Lung (tissue), 12 donors: ENCODE measurements around the gene GRAMD1A. TPM values are rescaled to one million over a fixed set of nuclear protein-coding genes. Genes with fewer than 3 reads are reported as not detected.
"Not testable (repeated sequence)": the region's sequence is repeated elsewhere in the genome, so short reads cannot be mapped to it uniquely, and the experiment has no call there.

Experiments
- ATAC-seq: fragments of 200-7000 bp; cut with Tn5 transposase; one replicate; pipeline ENCODE4 v1.9.1; 2020; ENCODE audit warnings: moderate number of reproducible peaks; ENCODE audit not compliant: insufficient read depth, low FRiP score
- DNase-seq, 3 donors: peaks; one replicate each; pipeline ENCODE4 v3.0.0-alpha.2; 2013 to 2017
- H3K27ac ChIP-seq, 2 donors: one replicate each; pipeline ENCODE4 v1.5.1; 2013; ENCODE audit warnings: mild to moderate bottlenecking in 2 of 2, moderate library complexity in 2 of 2, control low read depth in 1 of 2, inconsistent platforms in 1 of 2, low read depth in 1 of 2, low read length in 1 of 2
- H3K27me3 ChIP-seq, 3 donors: one replicate each; pipeline ENCODE4 v1.5.1; 2013; ENCODE audit warnings: low read length in 2 of 3; ENCODE audit not compliant: control insufficient read depth in 3 of 3, insufficient read depth in 3 of 3
- H3K36me3 ChIP-seq, 4 donors: one replicate each; pipeline ENCODE4 v1.5.1; 2013; ENCODE audit warnings: low read length in 4 of 4, mild to moderate bottlenecking in 1 of 4, moderate library complexity in 1 of 4; ENCODE audit not compliant: control insufficient read depth in 4 of 4, insufficient read depth in 4 of 4
- H3K4me1 ChIP-seq, 5 donors: one replicate each; pipeline ENCODE4 v1.5.1; 2013; ENCODE audit warnings: low read length in 5 of 5, mild to moderate bottlenecking in 2 of 5, moderate library complexity in 1 of 5; ENCODE audit not compliant: control insufficient read depth in 5 of 5, insufficient read depth in 5 of 5
- H3K4me3 ChIP-seq: one replicate; pipeline ENCODE4 v1.5.1; 2013; ENCODE audit warnings: mild to moderate bottlenecking, control low read depth, moderate library complexity
- H3K9ac ChIP-seq, 2 donors: one replicate each; pipeline ENCODE4 v1.5.1; 2013; ENCODE audit warnings: low read length in 2 of 2, control low read depth in 1 of 2; ENCODE audit not compliant: insufficient read depth in 1 of 2
- H3K9me3 ChIP-seq, 4 donors: one replicate each; pipeline ENCODE4 v1.5.1; 2013; ENCODE audit warnings: low read length in 3 of 4, mild to moderate bottlenecking in 1 of 4, moderate library complexity in 1 of 4; ENCODE audit not compliant: control insufficient read depth in 4 of 4, insufficient read depth in 3 of 4
- CTCF ChIP-seq: IDR thresholded peaks from 2 replicates; pipeline ENCODE4 v1.5.1; 2012; ENCODE audit warnings: mild to moderate bottlenecking; ENCODE audit errors: control extremely low read depth, extremely low read depth
- whole genome bisulfite sequencing, 2 donors: extraction: QIAGEN DNeasy Blood & Tissue Kit; methylation state at CpG; one replicate each; pipeline ENCODE4 v1.1.7; 2013; 5-methylcytosine and 5-hydroxymethylcytosine counted together
- polyA plus RNA-seq, 2 donors: library from polyadenylated mRNA; stranded (reverse); fragments of 200-250 nt; gene quantifications; one replicate each; pipeline ENCODE4 v1.2.1, GENCODE V29; 2013
- total RNA-seq, 2 donors: library from RNA; depleted of rRNA in 1 of 2; stranded (reverse); fragments of >200 nt in 1 of 2; gene quantifications; one replicate each; pipeline ENCODE4 v1.2.1, GENCODE V29; 2014 to 2021
- donor health status: control.
- donor health status: control.
- donor health status: Bipolar disorder and iron deficiency.
- donor health status: healthy.
- donor health status: DM: yes; HTN: yes; CAD: no.

GRAMD1A gene
- total and polyA plus RNA-seq, 4 donors, result 92.2 to 217 (median 133) TPM

GRCh38 chr19:34964598-34964997, 35.5 kb upstream of the GRAMD1A start:
- ATAC-seq (no peak), DNase-seq (no peak)
- no peak for TF ChIP-seq CTCF
- Histone ChIP-seq H3K27me3 (no peaks in the 10 kb centered on the region), H3K4me1 (peaks cover 0 to 13% (median 6%) of the 10 kb centered on the region in 5 donors), H3K36me3 (peaks cover 5 to 12% (median 8%) of the 10 kb centered on the region in 4 donors), H3K27ac (no peak overlapping the region), H3K4me3 (no peak overlapping the region), H3K9me3 (peaks cover 0 to 27% (median 8%) of the 10 kb centered on the region in 4 donors), H3K9ac (no peak overlapping the region)
- 66 to 70% methylated on average over 6 of the region's 6 CpGs for WGBS, 2 donors

GRCh38 chr19:34965505-34965904, 34.6 kb upstream of the GRAMD1A start:
- H3K27ac ChIP-seq, H3K4me3 ChIP-seq, ATAC-seq, H3K9ac ChIP-seq, DNase-seq, H3K27me3 ChIP-seq, H3K36me3 ChIP-seq: not testable (repeated sequence)
- peaks cover 0 to 13% (median 6%) of the 10 kb centered on the region in 5 donors for H3K4me1 ChIP-seq
- H3K9me3 ChIP-seq, result peaks cover 0 to 18% (median 3%) of the 10 kb centered on the region in 4 donors
- WGBS, 2 donors, result 73 to 89% methylated on average over 5 of the region's 5 CpGs

GRCh38 chr19:34967551-34967950, 32.6 kb upstream of the GRAMD1A start:
- H3K4me3 ChIP-seq, result no peak overlapping the region
- ATAC-seq (no peak), DNase-seq (no peak)
- H3K9ac ChIP-seq, result no peak overlapping the region
- no peak overlapping the region for H3K27ac ChIP-seq
- TF ChIP-seq CTCF, result no peak
- H3K9me3 ChIP-seq, result peaks cover 0 to 4% (median 0%) of the 10 kb centered on the region in 4 donors
- 84 to 94% methylated on average over 6 of the region's 6 CpGs for WGBS, 2 donors
- peaks cover 0 to 9% (median 4%) of the 10 kb centered on the region in 5 donors for H3K4me1 ChIP-seq
- no peaks in the 10 kb centered on the region for H3K36me3 ChIP-seq
- H3K27me3 ChIP-seq, result no peaks in the 10 kb centered on the region

- Histone ChIP-seq H3K4me1 (peaks cover 0 to 6% (median 0%) of the 10 kb centered on the region in 5 donors), H3K27ac (no peak overlapping the region), H3K9me3 (peaks cover 0 to 4% (median 0%) of the 10 kb centered on the region in 4 donors), H3K36me3 (no peaks in the 10 kb centered on the region), H3K4me3 (no peak overlapping the region), H3K27me3 (no peaks in the 10 kb centered on the region), H3K9ac (no peak overlapping the region)
- TF ChIP-seq CTCF, result no peak
- ATAC-seq (no peak), DNase-seq (no peak)
- WGBS, 2 donors, result 97 to 100% methylated on average over 6 of the region's 6 CpGs
These were observed 30.4 kb upstream of the GRAMD1A start for GRCh38 chr19:34969721-34970120.

- ATAC-seq, H3K9ac ChIP-seq, H3K4me3 ChIP-seq, H3K27me3 ChIP-seq, H3K36me3 ChIP-seq, H3K9me3 ChIP-seq, H3K27ac ChIP-seq, H3K4me1 ChIP-seq, DNase-seq: not testable (repeated sequence)
- WGBS, 2 donors, result 91 to 93% methylated on average over 12 of the region's 12 CpGs
These were observed 29.8 kb upstream of the GRAMD1A start for GRCh38 chr19:34970185-34970780.
